Epithelial cell of prostate (primary cell): ENCODE measurements around the gene URB1.
"Not testable (repeated sequence)": the region's sequence is repeated elsewhere in the genome, so short reads cannot be mapped to it uniquely, and the experiment has no call there.

ENCODE experiments used
- DNase-seq: peaks from one replicate; pipeline ENCODE4 v3.0.0-alpha.2; 2011; ENCODE audit warnings: low read depth, low spot score
- H3K27ac ChIP-seq: fragments of 450-650 bp; 2 replicates; pipeline ENCODE4 v1.5.1; 2017; ENCODE audit warnings: mild to moderate bottlenecking

URB1 gene

DNA sequence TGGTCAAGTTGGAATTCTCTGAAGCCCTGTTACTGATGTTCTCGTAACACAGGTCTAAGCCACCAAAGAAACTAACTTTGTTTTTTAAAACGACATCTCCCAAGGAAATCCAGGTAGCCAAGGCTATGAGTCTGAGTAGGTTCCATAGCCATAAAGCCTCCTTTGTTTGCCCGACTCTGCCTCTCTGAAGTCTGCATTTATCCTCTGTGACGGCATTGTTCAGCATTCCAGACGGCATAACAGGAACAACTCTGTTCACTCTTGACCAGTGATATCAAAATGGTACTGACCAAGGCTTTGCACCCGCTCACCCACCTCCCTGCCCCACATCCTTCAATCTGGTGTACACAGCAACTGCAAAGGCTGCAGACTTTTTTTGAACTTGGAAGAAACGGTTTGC, 14.8 kb downstream of the URB1 start:
- H3K27ac ChIP-seq, result no peak overlapping the region
- no peak for DNase-seq

- DNase-seq, result no peak
Observed at GRCh38 chr21:32377506-32377905, 15.3 kb downstream of the URB1 start.

GRCh38 chr21:32372755-32373154, 20.1 kb downstream of the URB1 start:
- peak overlapping the region; percentile 99 for H3K27ac ChIP-seq

More at GRCh38 chr21:32377506-32377905, 15.3 kb downstream of the URB1 start:
- H3K27ac ChIP-seq, result no peak overlapping the region

DNA sequence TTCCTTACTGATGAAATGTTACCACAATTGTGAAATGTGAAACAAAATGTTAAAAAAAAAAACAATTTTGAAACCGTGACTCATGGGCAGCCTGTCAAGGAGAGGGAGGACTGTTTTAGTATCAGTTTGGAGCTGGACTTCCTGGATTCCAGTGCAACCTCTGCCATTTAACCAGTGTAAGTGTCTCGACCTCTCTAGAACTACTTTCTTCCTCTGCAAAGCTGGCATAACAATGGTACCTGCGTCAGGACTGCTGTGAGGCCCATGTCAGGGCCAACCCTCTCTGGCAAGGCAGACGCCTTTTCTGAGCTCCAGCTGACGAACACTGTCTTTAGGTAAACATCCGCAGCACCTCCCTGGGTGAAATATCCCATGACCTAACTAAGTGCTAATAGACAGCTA, 20.9 kb downstream of the URB1 start:
- DNase-seq, result peak; percentile 97
- H3K27ac ChIP-seq, result peak overlapping the region; percentile 99

More at GRCh38 chr21:32372755-32373154, 20.1 kb downstream of the URB1 start:
- no peak for DNase-seq

DNA sequence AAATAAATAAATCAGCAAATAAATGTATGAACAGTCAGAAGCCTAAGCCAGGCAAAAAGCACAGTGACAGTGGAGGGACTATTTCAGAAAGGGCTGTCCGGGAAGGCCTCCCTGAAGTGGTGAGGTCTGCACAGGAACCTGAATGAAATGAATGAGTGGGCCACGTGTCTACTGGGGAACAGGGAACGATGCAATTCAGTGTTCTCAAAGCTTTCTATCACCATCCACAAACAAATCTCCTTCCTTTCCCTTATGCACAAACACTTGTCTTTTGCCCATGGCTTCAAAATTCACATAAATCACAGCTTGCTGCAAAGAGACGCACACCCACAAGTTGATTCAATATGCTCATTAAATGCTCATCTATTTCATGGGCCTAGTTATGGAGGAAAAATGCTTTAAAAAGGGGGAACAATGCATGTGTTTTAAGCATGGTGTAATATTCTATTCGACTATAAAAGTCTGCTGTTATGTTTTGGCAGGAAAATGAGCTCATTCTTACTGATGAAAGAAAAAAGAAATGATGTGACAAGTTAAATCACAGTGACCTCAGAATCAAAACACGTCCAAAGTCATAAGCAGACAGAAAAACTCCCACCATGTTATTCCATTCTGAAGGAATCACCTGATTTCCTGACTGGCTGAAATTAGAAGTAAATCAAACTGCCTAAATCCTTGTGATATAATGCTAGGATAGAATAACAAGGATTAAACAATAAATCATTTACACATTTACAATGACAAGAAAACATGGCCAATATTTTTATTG, 21.6 kb downstream of the URB1 start:
- peak overlapping the region; percentile 99 for H3K27ac ChIP-seq

DNA sequence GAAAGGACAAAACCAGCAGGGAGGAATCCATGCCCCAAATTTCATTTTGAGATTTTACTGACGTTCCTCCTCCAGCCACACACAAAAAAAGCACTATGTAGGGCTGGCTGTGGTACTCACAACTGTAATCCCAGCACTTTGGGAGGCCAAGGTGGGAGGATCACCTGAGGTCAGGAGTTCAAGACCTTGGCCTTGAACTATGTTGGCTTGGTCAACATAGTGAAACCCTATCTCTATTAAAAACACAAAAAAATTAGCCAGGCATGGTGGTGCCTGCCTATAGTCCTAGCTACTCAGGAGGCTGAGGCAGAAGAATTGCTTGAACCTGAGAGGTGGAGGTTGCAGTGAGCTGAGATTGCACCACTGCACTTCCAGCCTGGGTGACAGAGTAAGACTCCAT, 23.9 kb downstream of the URB1 start:
- H3K27ac ChIP-seq, DNase-seq: not testable (repeated sequence)

More for the DNA sequence above, 21.6 kb downstream of the URB1 start:
- DNase-seq, result no peak

DNA sequence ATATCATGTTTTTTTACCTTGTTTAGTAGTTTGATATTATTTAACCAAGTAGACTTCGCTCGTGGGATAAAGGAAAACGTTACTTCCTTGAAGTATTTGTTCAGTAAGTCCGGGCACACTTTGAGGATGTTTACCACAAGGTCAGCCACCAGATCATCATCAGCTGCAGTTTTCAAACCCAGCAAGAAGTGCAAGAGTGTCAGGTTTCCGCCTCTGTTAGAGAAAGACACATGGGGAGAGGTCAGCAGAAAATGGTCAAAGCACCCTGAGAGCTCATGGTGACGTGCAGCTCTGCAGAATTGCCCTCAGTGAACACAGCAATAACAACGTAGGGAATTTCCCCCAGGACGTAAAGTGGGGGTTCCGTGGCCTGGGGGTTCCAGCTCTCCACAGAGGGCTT, 24.4 kb downstream of the URB1 start:
- no peak for DNase-seq
- H3K27ac ChIP-seq, result no peak overlapping the region

GRCh38 chr21:32367158-32367557, 25.7 kb downstream of the URB1 start:
- H3K27ac ChIP-seq, result peak overlapping the region; percentile 35
- DNase-seq, result no peak

- no peak for DNase-seq
Observed at GRCh38 chr21:32366191-32366590, 26.6 kb downstream of the URB1 start.

DNA sequence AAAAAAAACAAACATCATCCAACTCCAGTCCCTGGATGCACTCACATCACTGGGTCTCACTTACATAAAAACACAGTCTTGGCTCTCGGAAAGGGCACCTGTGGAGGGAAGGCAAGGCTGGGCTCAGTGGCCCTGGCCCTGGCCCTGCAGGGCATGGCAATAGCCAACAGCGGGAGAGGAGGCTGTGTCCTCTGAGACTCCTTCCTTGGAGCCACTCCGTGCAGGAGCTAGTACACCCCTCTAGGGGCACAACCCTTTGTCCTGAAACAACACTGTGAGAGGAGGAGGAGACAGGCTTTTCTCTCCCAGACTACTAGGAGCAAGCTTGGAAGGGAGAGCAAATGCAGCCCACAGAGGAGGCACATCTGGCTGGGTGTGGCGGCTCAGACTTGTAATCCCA, 28.0 kb downstream of the URB1 start:
- no peak for DNase-seq
- H3K27ac ChIP-seq, result peak overlapping the region; percentile 61

More at GRCh38 chr21:32366191-32366590, 26.6 kb downstream of the URB1 start:
- H3K27ac ChIP-seq, result peak overlapping the region; percentile 35

DNA sequence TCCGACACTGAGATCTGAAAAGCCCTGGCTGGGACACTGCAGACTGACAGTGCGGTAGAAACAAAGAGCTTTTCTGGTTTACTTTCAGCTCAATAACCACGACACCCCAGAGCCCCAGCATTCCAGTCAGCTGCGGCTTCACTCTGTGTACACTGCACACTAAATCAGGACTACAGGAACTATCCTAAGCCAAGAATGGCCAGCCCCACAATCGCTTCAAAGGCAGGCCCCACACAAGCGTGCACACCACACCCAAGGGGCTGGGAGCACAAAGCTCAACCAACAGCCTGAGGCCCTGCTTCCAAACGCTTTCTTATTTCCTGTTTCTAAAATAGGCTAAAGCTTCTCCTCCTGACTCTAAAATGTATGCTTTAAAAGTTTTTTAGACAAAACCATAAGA, 28.4 kb downstream of the URB1 start:
- peak overlapping the region; percentile 61 for H3K27ac ChIP-seq
- DNase-seq, result no peak

GRCh38 chr21:32360401-32360975, 32.3 kb downstream of the URB1 start:
- peak overlapping the region; percentile 66 for H3K27ac ChIP-seq
- no peak for DNase-seq

DNA sequence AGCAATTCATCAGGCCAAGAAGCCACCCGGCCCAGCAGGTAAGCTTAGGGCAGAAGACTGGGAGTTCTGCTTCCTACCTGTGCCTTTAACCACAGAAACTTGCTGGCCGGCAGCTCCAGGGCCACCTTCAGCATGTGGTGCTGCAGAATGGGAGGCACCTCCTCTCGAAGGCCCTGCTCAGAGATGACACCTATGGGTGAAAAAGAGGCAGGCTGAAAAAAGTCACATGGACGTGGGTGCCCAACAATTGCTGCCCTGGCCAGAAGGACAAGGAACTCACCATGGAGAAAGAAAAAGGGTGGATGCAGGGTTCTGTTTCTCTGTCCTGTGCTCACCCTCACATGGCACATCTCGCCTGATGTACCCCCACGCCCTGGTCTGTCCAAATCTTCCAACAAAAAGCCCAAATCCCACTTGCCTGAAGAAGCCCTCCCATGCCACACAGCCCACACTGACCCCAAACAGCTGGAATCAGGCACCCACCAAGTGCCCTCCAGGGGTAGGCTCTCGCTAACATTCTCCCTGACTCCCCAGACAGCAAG, 33.0 kb downstream of the URB1 start:
- H3K27ac ChIP-seq, result peak overlapping the region; percentile 66
- no peak for DNase-seq

DNA sequence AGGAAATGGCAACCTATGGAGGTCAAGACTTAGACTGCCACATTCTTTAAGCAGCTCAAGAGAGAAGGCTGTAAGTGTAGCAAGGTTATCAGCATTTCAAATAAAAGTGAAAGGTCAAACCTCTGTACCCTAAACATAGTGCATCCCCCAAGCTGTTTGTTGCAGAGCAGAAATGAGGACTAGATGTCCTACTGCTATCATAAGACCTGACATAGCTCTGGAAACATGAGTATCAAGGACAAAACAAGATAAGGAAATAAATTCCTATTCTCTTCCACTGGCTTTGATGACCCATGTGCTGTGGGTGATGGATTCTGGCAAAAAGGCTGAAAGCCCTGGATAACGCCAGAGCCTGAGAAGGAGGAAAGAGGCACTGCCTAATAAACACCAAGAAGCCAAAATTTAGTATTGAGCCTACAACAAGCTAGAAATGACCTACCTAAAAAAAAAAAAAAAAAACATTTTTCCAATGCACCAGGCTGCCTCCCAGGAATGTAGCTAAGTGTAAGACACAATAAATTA, 35.9 kb downstream of the URB1 start:
- no peak for DNase-seq
- H3K27ac ChIP-seq, result no peak overlapping the region

GRCh38 chr21:32353002-32353711, 39.7 kb downstream of the URB1 start:
- DNase-seq, result no peak
- peak overlapping the region; percentile 68 for H3K27ac ChIP-seq

GRCh38 chr21:32352526-32352925, 40.3 kb downstream of the URB1 start:
- H3K27ac ChIP-seq, result peak overlapping the region; percentile 68
- DNase-seq, result no peak

GRCh38 chr21:32351428-32351827, 41.4 kb downstream of the URB1 start:
- H3K27ac ChIP-seq, result peak overlapping the region; percentile 68
- DNase-seq, result peak; percentile 93

GRCh38 chr21:32350981-32351380, 41.8 kb downstream of the URB1 start:
- H3K27ac ChIP-seq, result peak overlapping the region; percentile 68
- no peak for DNase-seq

GRCh38 chr21:32350211-32350980, 42.4 kb downstream of the URB1 start:
- DNase-seq, result no peak
- peak overlapping the region; percentile 68 for H3K27ac ChIP-seq
